HG02981 (cell line): Measurements from ENCODE around the gene KCNJ14.

Experiments
- ATAC-seq: cut with Tn5 transposase; IDR thresholded peaks from one replicate; pipeline ENCODE4 v1.9.1; 2021; ENCODE audit warnings: mild to moderate bottlenecking, moderate library complexity; ENCODE audit not compliant: unreplicated experiment

The KCNJ14 gene

DNA sequence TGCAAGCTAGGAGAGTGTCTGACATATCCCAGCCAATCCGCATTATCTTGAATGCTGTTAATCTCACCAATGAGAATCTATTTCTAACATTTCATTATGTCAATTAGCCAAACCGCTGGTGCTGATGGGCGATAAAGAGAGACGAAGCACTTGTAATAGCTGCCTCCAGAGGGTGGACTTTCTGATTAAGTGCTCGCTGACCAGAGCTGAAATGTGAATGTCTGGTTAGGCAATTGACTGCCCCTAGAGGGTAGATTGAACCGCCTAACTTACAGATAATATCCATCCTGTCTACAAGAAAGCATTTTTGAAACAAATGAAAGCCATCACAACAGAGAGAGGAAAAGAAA, 10.1 kb upstream of the KCNJ14 start:
- no peak for ATAC-seq

DNA sequence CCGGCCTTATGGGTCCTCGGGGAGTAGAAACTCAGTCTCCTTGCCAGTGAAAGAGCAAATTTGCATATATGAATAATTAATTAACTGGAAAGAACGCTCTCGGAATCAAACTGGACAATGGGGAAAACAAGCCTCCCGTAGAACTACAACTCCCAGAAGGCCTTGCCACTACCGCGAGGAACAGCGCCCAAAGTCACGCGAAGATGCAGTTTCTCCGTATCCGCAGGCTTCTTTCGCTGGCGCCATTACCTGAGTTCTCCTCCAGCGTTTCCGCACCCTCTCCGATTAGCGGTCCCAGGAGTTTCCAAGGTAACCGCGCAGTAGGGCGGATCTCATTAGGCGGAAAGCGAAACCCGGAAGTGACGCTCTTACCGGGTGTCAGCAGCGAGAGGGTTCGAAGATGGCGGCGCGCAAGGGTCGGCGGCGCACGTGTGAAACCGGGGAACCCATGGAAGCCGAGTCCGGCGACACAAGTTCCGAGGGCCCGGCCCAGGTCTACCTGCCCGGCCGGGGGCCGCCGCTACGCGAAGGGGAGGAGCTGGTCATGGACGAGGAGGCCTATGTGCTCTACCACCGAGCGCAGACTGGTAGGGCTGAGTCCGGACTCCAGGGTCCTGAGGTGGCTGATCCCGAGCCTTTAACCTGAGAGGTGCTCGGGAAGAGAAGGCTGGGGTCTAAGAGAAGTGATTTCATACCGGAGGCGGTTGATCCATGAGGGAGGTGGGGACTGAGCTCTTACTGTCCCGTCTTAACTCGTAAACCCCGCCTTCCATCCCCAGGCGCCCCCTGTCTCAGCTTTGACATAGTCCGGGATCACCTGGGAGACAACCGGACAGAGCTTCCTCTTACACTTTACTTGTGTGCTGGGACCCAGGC, 9.5 kb upstream of the KCNJ14 start, which contains the start of gene GRWD1:
TSS of gene GRWD1 (plus strand) at position 378 of the 876 bp plus-strand sequence. CDS start at position 401, 23 bp downstream.
- peak; percentile 82 for ATAC-seq

DNA sequence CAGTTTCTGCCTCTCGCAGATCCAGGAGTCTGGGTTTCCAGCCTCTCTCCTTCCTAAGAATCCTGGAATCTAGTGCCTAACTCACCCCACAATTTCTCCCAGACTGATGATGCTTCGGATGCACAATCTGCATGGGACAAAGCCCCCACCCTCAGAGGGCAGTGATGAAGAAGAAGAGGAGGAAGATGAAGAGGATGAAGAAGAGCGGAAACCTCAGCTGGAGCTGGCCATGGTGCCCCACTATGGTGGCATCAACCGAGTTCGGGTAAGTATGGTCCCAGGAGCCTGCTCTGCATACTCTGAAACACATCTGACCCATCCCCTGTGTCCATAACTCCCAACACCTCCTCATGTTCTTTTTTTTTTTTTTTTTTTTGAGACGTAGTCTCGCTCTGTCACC, 8.8 kb upstream of the KCNJ14 start:
- no peak for ATAC-seq

DNA sequence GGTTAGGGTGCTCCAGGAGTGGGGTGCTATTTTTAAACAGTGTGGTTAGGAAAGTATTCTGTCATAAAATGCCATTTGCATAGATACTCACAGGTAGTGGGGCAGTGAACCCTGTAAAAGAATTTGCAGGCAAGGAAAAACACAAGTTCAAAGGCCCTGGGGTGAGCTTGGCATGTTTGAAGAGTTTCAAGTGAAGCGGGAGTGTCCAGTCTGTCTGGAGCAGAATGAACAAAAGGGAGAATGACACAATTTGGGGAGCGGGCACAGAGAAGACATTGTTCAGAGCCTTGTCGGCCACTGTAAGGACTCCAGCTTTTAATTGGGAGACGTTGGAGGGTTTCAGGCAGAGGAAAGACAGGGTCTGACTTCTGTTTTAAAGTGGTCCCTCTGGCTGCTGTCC, 6.8 kb upstream of the KCNJ14 start:
- no peak for ATAC-seq

DNA sequence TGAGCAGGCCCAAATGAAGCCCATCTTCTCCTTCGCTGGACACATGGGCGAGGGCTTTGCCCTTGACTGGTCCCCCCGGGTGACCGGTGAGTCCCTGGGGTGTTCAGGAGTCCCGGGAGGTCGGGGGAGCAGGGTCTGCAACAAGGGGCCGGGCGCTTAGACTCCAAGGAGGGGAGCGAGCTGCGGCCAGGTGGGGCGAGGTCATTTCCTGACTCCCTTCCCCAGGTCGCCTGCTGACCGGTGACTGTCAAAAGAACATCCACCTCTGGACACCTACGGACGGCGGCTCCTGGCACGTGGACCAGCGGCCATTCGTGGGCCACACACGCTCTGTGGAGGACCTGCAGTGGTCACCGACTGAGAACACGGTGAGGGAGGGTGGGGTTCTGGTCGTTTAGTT, 4.9 kb upstream of the KCNJ14 start:
- no peak for ATAC-seq

DNA sequence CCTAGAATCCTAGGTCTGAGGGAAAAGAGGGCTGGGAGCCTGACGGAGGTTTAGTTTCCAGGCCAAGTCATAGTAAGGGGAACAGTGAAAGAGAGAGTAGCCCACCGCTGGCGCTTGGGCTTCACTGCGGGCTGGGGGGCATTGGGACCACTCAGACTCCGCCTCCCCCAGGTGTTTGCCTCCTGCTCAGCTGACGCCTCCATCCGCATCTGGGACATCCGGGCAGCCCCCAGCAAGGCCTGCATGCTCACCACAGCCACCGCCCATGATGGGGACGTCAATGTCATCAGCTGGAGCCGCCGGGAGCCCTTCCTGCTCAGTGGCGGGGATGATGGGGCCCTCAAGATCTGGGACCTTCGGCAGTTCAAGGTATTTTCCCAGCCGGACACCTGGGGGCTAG, 4.5 kb upstream of the KCNJ14 start:
- no peak for ATAC-seq

DNA sequence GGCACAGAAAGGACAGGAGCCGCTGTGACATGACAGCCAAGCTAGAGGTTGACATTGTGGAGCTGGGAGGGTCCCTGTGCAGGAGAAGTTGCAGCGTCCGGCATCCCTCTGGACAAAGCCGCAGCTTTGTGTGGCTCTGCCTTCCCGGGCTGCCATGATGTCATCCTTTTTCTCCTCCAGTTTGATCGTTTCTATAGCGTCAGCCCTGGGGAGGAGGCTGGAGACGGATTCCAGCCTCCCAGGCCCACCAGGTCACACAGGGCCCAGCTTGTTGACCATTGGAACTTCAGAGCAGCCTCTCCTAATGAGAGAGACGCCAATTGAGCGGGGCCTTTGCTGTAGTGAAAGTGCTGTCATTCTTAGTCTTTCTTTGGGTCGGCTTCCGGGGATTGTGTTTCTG, 3.8 kb upstream of the KCNJ14 start:
- ATAC-seq = no peak

DNA sequence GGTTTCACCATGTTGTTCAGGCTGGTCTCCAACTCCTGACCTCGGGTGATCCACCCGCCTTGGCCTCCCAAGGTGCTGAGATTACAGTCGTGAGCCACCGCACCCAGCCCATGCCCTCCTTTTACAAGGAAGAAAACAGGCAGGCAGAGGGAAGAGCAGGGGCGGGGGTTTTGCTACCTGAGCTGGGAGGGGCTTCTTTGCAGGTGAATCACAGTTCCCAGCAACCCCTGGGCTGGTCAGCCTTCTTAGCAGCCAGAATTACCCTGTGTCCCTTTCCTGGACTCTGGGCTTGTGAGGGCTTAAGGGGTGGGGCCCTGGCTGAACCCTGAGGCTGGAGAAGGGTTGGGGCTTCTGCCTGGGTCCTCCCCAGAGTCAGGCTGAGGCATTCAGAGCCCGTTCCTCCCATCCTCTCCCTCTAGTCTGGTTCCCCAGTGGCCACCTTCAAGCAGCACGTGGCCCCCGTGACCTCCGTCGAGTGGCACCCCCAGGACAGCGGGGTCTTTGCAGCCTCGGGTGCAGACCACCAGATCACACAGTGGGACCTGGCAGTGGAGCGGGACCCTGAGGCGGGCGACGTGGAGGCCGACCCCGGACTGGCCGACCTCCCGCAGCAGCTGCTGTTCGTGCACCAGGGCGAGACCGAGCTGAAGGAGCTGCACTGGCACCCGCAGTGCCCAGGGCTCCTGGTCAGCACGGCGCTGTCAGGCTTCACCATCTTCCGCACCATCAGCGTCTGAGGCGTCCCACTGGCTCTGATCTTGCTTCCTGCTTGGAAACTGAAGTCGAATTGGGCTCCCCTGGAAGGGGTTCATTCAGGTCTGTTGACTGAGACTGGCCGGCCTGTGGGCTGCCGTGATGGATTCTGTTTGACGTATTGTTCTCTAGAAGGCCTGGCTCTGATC, 2.8 kb upstream of the KCNJ14 start:
- no peak for ATAC-seq

DNA sequence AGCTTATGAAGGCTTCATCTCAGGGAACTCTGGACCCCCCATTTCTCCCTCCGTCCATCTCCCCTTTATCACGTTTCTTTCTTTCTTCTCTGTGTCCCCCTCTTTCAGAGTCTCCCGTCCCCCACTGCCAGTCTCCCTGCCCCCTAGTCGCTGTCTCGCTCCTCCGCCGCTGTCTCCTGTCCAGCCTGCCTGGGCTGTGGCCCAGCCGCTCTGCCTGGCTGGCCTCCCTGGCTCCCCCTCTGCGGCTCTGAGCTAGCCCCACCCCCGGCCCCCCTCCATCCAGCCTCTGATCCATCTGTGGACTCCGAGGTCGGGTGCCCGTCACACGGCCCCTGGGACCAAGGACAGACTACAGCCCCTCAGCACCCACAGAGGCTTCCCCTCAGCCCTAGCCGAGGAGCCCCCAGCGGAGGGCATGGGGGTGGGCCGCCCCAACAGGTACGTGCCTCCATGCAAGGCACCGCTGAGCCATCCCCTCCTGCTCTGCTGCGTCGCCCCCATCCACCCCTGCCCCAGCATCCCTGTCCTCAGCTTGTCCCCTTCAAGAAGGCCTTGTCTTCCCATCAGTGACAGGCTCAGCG, 1.1 kb upstream of the KCNJ14 start:
- no peak for ATAC-seq

DNA sequence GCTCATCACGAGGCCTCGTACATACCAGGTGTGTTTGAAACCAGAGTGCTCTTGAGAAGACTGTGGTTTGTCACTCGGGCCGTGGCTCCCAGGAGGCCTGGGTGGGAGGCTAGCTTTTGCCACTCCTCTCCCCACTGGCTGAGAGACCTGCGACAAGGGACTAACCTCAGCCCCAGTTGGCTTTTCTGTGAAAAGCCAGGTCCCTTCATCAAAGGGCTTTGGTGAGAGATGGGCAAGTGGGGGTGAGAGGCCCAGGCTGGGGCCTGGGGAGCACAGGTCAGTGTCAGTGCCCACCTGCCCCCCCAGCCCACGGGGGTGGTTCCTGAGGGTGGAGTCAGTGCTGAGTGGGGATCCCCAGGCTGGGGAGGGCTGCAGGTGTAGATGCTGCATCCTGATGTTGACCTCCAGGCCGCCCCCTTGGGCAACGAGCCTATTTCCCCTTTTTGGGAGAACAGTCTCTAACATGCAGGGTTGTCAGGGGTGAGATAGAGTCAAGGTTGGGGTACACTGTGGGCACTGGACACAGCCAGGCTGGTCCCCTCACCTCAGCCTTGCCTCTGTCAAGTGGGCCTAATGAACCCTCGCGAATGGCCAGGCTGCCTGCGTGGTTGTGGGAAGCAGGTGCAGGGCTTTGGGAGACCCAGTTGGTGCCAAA, 661 bp downstream of the KCNJ14 start:
- no peak for ATAC-seq

DNA sequence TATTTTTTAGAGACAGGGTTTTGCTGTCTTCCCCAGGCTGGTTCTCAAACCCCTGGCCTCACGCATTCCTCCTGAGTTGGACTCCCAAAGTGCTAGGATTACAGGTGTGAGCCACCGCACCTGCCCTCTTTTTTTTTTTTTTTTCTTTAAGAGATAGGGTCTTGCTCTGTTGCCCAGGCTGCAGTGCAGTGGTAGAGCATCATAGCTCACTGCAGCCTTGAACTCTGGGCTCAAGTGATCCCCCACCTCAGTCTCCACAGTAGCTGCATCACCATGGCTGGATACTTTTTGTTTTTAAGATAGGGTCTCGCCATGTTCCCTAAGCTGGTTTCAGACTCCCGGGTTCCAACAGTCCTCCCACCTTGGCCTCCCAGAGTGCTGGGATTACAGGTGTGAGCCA, 1.5 kb downstream of the KCNJ14 start:
- no peak for ATAC-seq

DNA sequence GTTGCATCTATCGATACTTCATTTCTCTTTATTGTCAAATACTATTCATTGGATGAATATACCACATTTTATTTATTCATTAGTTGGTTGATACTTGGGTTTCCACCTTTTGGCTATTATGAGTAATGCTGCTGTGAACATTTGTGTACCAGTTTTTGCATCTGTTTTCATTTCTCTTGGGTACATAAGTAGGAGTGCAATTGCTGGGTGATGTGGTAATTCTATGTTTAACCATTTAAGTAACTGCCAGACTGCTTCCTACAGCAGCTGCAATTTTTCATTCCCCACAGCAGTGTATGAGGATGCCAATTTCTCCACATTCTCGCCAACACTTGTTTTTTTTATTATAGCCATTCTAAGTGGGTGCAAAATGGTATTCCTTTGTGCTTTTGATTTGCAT, 2.6 kb downstream of the KCNJ14 start:
- ATAC-seq = no peak

DNA sequence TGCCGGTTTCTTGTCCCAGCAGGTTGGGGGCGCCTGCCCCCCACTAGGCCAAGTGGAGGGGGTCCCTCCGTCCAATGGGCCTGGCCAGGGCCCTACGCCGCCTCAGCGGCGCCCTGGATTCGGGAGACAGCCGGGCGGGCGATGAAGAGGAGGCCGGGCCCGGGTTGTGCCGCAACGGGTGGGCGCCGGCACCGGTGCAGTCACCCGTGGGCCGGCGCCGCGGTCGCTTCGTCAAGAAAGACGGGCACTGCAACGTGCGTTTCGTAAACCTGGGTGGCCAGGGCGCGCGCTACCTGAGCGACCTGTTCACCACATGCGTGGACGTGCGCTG, 6.2 kb downstream of the KCNJ14 start:
- ATAC-seq = no peak

DNA sequence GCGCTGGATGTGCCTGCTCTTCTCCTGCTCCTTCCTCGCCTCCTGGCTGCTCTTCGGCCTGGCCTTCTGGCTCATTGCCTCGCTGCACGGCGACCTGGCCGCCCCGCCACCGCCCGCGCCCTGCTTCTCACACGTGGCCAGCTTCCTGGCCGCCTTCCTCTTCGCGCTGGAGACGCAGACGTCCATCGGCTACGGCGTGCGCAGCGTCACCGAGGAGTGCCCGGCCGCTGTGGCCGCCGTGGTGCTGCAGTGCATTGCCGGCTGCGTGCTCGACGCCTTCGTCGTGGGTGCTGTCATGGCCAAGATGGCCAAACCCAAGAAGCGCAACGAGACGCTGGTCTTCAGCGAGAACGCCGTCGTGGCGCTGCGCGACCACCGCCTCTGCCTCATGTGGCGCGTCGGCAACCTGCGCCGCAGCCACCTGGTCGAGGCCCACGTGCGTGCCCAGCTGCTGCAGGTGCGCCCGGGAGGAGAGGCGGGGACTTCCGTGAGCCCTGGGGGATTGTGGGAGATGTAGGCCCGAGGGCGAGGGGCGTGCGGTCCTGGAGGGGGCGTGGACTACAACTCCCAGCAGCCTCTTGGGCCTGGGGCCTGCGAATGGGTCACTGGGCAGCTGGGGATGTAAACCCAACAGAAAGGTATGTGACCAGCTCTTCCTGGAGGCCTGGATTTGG, 6.7 kb downstream of the KCNJ14 start:
- no peak for ATAC-seq

DNA sequence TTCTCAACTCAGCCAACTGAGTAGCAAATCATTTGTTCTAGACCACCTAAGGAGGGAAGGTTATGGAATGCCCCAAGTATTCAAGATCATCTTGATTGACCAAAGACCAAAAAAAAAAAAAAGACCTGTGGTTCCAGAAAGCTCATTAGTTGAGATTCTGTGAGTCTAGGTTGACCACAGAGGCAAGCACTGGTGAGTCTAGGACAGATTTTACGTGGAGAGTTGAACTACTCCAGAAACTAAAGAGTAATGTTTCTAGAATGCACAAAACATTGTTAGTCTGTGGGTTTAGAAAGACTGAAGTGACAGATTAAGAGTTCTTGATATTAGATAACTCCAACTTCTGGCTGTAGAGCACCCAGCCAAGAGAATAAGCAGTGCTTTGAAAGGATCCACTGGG, 9.8 kb downstream of the KCNJ14 start:
- no peak for ATAC-seq

DNA sequence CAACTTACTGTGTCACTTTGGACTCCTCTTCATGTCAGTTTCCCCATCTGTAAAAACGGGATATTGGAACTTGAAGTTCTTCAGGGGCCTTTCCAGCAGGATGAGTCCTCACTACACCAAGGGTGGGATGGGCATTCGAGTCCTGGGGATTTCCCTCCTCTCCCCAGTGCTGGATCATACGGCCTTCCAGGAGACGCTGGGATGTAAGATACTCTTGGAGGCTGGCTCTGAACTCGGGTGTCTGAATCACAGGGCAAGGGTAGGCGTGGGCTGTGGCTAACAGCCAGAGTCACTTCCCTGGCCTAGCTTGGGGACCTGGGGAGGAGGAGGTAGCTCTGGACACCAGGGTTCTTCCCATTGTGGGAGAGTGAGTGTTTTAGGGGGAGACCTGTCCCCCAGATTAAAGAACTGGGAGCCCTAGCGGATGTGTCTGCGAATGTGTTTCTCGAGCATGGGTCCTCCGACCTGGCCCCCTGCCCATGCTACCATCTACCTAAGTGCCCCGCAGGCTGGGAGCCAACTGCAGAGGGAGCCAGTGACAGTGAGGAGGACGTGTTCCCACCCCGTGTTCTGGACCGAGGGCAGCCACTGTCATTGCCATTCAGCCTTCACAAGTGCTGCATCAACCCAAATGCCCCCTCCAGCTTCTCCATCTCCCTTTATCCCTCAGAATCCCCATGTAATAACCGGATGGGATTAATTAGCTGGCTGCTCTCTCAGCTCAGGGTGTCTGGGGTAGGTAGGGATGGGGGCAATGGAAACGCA, 11.4 kb downstream of the KCNJ14 start:
- no peak for ATAC-seq

DNA sequence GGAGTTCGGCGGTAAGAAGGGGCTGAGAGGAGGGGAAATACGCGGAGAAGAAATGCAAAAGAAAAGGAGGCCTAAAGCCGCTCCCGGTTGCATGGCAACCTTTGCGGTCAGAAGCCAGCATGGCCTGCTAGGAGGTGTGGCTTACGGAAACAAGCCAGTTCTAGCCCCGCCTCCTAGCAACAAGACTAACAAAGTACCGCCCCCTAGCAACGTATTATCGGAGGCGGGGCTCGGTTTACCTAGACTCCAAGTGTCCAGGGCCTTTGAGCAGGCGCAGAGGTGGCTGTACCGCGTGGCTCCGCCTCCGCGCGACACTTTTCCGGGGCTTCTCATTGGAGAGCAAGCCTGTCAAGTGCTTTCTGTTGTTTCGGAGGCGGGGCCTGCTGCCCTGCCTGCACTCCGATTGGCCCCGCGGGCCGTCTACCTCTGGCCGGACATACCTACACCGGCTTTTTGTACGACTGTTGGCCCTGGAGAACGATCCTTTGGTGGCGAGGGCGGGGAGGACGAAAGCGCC, 13.5 kb downstream of the KCNJ14 start:
- ATAC-seq = peak; percentile 87

DNA sequence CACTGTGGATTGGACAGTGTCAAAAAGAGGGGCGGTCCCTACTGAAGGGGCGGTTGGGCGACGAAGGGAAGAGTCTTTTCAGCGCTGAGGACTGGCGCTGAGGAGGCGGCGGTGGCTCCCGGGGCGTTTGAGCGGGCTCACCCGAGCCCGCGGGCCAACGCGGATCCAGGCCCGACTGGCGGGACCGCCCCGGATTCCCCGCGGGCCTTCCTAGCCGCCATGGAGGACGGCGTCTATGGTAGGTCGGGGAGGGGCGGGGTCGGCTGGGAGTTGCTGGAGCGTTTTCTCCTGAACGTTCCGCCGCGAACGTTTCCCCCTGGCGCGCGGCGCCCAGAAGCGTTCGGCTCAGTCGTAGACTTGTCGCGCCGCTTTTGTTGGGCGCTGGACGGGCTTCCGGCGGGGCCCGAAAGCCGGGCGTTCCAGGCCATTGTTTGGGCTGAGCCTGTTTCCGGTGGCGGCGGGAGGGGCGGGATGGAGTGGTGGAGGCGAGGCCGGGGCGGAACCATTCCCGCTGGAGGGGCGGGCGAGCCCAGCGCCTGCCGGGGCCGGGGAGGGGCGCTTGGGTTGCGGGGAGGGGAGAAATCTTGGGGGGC, 14.0 kb downstream of the KCNJ14 start, which contains the start of gene CYTH2:
TSS of gene CYTH2 (plus strand) at position 81 of the 593 bp plus-strand sequence. CDS start at position 220, 139 bp downstream.
- ATAC-seq = peak; percentile 19
